NK-92 (cell line): ENCODE measurements around the gene DAP.

Source experiments
- DNase-seq: peaks from one replicate; lab custom pipeline; 2025; ENCODE audit not compliant: unreplicated experiment; lab: John Stamatoyannopoulos, UW

The DAP gene

GRCh38 chr5:10712574-10713366 is 48.3 kb downstream of the DAP start:
- DNase-seq = no peak

- no peak for DNase-seq
These were observed 49.5 kb downstream of the DAP start for GRCh38 chr5:10711562-10711961.

GRCh38 chr5:10710513-10711128 is 50.4 kb downstream of the DAP start:
- no peak for DNase-seq

- DNase-seq = no peak
These were observed 51.1 kb downstream of the DAP start for GRCh38 chr5:10709933-10710332.

- DNase-seq = no peak
These were observed 51.6 kb downstream of the DAP start for GRCh38 chr5:10709409-10709808.

- DNase-seq = no peak
These were observed 52.7 kb downstream of the DAP start for GRCh38 chr5:10708189-10708944.

- no peak for DNase-seq
These were observed 53.6 kb downstream of the DAP start for GRCh38 chr5:10707198-10708142.

- DNase-seq = no peak
These were observed 54.7 kb downstream of the DAP start for GRCh38 chr5:10706326-10706725.

GRCh38 chr5:10705747-10706146 is 55.3 kb downstream of the DAP start:
- DNase-seq = no peak

- no peak for DNase-seq
These were observed 55.9 kb downstream of the DAP start for GRCh38 chr5:10704949-10705621.

GRCh38 chr5:10703676-10704075 is 57.4 kb downstream of the DAP start:
- no peak for DNase-seq

GRCh38 chr5:10702911-10703491 is 58.0 kb downstream of the DAP start:
- DNase-seq = no peak

GRCh38 chr5:10702040-10702629 is 58.9 kb downstream of the DAP start:
- DNase-seq = no peak

GRCh38 chr5:10701567-10702039 is 59.4 kb downstream of the DAP start:
- DNase-seq = no peak

- no peak for DNase-seq
These were observed 60.5 kb downstream of the DAP start for GRCh38 chr5:10700516-10700915.

- no peak for DNase-seq
These were observed 61.0 kb downstream of the DAP start for GRCh38 chr5:10699987-10700386.

- no peak for DNase-seq
These were observed 61.7 kb downstream of the DAP start for GRCh38 chr5:10699281-10699874.

- no peak for DNase-seq
These were observed 65.1 kb downstream of the DAP start for GRCh38 chr5:10695759-10696543.
